Naive thymus-derived CD8-positive, alpha-beta T cell (primary cell): ENCODE measurements around the gene C9orf78. TPM values are rescaled to one million over a fixed set of nuclear protein-coding genes. Genes with fewer than 3 reads are reported as not detected.
"Not testable (repeated sequence)": the region's sequence is repeated elsewhere in the genome, so short reads cannot be mapped to it uniquely, and the experiment has no call there.

ENCODE experiments used
- ATAC-seq, 2 donors: fragments of 150-1000 bp; cut with Tn5 transposase in 1 of 2; sonication (Bioruptor Pico), chemical (Tn5 transposase) in 1 of 2; 1 replicate in 1 of 2; 2 replicates in 1 of 2; pipeline ENCODE4 v1.10.0; 2021; ENCODE audit warnings: mild to moderate bottlenecking in 2 of 2, moderate library complexity in 2 of 2
- POLR2A ChIA-PET: fragments of 350-600 bp; sonication (Branson Sonifier 250); formaldehyde crosslinking; loops from one replicate; lab custom pipeline; 2021; ENCODE audit warnings: antibody characterized with exemption; lab: Charles Lee
- DNase-seq, 10 donors: peaks; one replicate each; pipeline versions ENCODE4 v3.0.0 to v3.0.0-alpha.2; 2020 to 2022
- H3K27ac Mint-ChIP-seq, 10 donors: one replicate each; pipeline ENCODE4 v1.8.0; 2020 to 2022; ENCODE audit warnings: mild to moderate bottlenecking in 10 of 10, mixed read lengths in 10 of 10, moderate library complexity in 4 of 10, inconsistent platforms in 1 of 10
- H3K27me3 Mint-ChIP-seq, 5 donors: one replicate each; pipeline ENCODE4 v1.8.0; 2021 to 2022; ENCODE audit warnings: mixed read lengths in 5 of 5
- H3K36me3 Mint-ChIP-seq, 3 donors: one replicate each; pipeline ENCODE4 v1.8.0; 2020 to 2022; ENCODE audit warnings: mixed read lengths in 3 of 3, mild to moderate bottlenecking in 2 of 3, inconsistent platforms in 1 of 3
- H3K4me1 Mint-ChIP-seq, 4 donors: one replicate each; pipeline ENCODE4 v1.8.0; 2021 to 2022; ENCODE audit warnings: mixed read lengths in 4 of 4
- H3K4me3 Mint-ChIP-seq, 10 donors: one replicate each; pipeline ENCODE4 v1.8.0; 2020 to 2022; ENCODE audit warnings: mild to moderate bottlenecking in 10 of 10, mixed read lengths in 10 of 10, moderate library complexity in 6 of 10, inconsistent platforms in 1 of 10
- H3K9me3 Mint-ChIP-seq, 9 donors: one replicate each; pipeline ENCODE4 v1.8.0; 2020 to 2022; ENCODE audit warnings: mixed read lengths in 9 of 9, mild to moderate bottlenecking in 3 of 9, inconsistent platforms in 1 of 9, moderate library complexity in 1 of 9
- polyA plus RNA-seq, 3 donors: library from polyadenylated mRNA; unstranded; fragments of 300-500 nt; fragmentation: Illumina TruSeq; gene quantifications; one replicate each; pipeline ENCODE4 v1.2.3, GENCODE V29; 2021
- total RNA-seq, 8 experiments: library from RNA in 2 of 8; stranded (reverse) in 2 of 8; gene quantifications; one replicate each; pipeline ENCODE4 v1.2.3 and lab custom pipeline; 2021 to 2026

Gene C9orf78
- total and polyA plus RNA-seq, 5 experiments from 2014 or later = 98.7 to 242 (median 191) TPM

GRCh38 chr9:129802833-129803675 lies 32.0 kb downstream of the C9orf78 start, which contains the start of gene TOR1B:
Gene TOR1B (plus strand): TSS chr9:129803184. CDS start chr9:129803213, 29 bp downstream.
- peaks cover 4 to 26% (median 7%) of the 10 kb centered on the region in 3 donors for H3K36me3 Mint-ChIP-seq
- H3K4me1 Mint-ChIP-seq = peaks cover 6 to 37% (median 27%) of the 10 kb centered on the region in 4 donors
- ATAC-seq (peak; percentile 90 to 94), DNase-seq (peak; percentile 92 to 98 (median 96))
- POLR2A ChIA-PET = interaction anchor here (0.5 to 2.9 kb wide), 18 partner anchors 16 to 1822 kb away, joined by 3 to 7 read pairs (median 4); partner anchors contain the start of genes C9orf78 and TOR1A
- no peaks in the 10 kb centered on the region for H3K27me3 Mint-ChIP-seq
- no peaks in the 10 kb centered on the region for H3K9me3 Mint-ChIP-seq
- H3K27ac Mint-ChIP-seq = peak within 1 kb of the TSS; percentile 91 to 98 (median 96)
- peak within 1 kb of the TSS; percentile 86 to 96 (median 92) for H3K4me3 Mint-ChIP-seq

- peaks cover 0 to 10% (median 0%) of the 10 kb centered on the region in 3 donors for H3K36me3 Mint-ChIP-seq
- H3K27me3 Mint-ChIP-seq = no peaks in the 10 kb centered on the region
- H3K27ac Mint-ChIP-seq = peak overlapping the region in 8 of 10 donors; percentile 13 to 79 (median 54)
- no peaks in the 10 kb centered on the region for H3K9me3 Mint-ChIP-seq
- DNase-seq = no peak
- ATAC-seq = no peak
- POLR2A ChIA-PET = interaction anchor here (0.6 to 2.9 kb wide), 3 partner anchors 33 to 972 kb away, joined by 3 to 7 read pairs (median 7); partner anchors contain the start of genes C9orf78, SPOUT1 and USP20
- H3K4me3 Mint-ChIP-seq = peak overlapping the region in 9 of 10 donors; percentile 45 to 95 (median 69)
- H3K4me1 Mint-ChIP-seq = peaks cover 6 to 29% (median 23%) of the 10 kb centered on the region in 4 donors
These were observed 33.6 kb downstream of the C9orf78 start for GRCh38 chr9:129801504-129801903.

- POLR2A ChIA-PET = no interaction called here
- ATAC-seq (no peak), DNase-seq (no peak)
- Mint-ChIP-seq H3K27me3 (no peaks in the 10 kb centered on the region), H3K9me3 (no peaks in the 10 kb centered on the region), H3K27ac (no peak overlapping the region), H3K4me1 (peaks cover 4 to 9% (median 6%) of the 10 kb centered on the region in 4 donors), H3K4me3 (no peak overlapping the region), H3K36me3 (no peaks in the 10 kb centered on the region)
These were observed 36.1 kb downstream of the C9orf78 start for GRCh38 chr9:129798973-129799372.

- not testable (repeated sequence) for H3K27me3 Mint-ChIP-seq, H3K36me3 Mint-ChIP-seq, DNase-seq, ATAC-seq, H3K4me1 Mint-ChIP-seq, H3K27ac Mint-ChIP-seq, H3K9me3 Mint-ChIP-seq, H3K4me3 Mint-ChIP-seq
- POLR2A ChIA-PET = interaction anchor here (0.6 kb wide), 2 partner anchors 152 to 195 kb away, joined by 3 read pairs; no protein-coding TSS in a partner anchor
These were observed 39.0 kb downstream of the C9orf78 start for GRCh38 chr9:129796029-129796428.

GRCh38 chr9:129794549-129794948 lies 40.5 kb downstream of the C9orf78 start:
- Mint-ChIP-seq H3K36me3 (no peaks in the 10 kb centered on the region), H3K4me3 (no peak overlapping the region), H3K27me3 (peaks cover 0 to 4% (median 0%) of the 10 kb centered on the region in 5 donors), H3K9me3 (no peaks in the 10 kb centered on the region), H3K27ac (no peak overlapping the region), H3K4me1 (peaks cover 2 to 8% (median 6%) of the 10 kb centered on the region in 4 donors)
- POLR2A ChIA-PET = interaction anchor here (0.6 kb wide), 1 partner anchor 1705 kb away, joined by 3 read pairs; no protein-coding TSS in a partner anchor
- ATAC-seq (no peak), DNase-seq (no peak)

GRCh38 chr9:129786481-129786880 lies 48.6 kb downstream of the C9orf78 start:
- Mint-ChIP-seq H3K27ac (no peak overlapping the region), H3K9me3 (no peaks in the 10 kb centered on the region), H3K4me1 (peaks cover 5 to 12% (median 11%) of the 10 kb centered on the region in 4 donors), H3K27me3 (peaks cover 0 to 12% (median 2%) of the 10 kb centered on the region in 5 donors), H3K36me3 (no peaks in the 10 kb centered on the region), H3K4me3 (no peak overlapping the region)
- DNase-seq (no peak), ATAC-seq (no peak)
- POLR2A ChIA-PET = no interaction called here

- H3K36me3 Mint-ChIP-seq = no peaks in the 10 kb centered on the region
- no peak for ATAC-seq
- H3K9me3 Mint-ChIP-seq = no peaks in the 10 kb centered on the region
- no peak overlapping the region for H3K27ac Mint-ChIP-seq
- H3K27me3 Mint-ChIP-seq = peaks cover 0 to 12% (median 2%) of the 10 kb centered on the region in 5 donors
- H3K4me1 Mint-ChIP-seq = peaks cover 5 to 12% (median 11%) of the 10 kb centered on the region in 4 donors
- POLR2A ChIA-PET = no interaction called here
- no peak overlapping the region for H3K4me3 Mint-ChIP-seq
- no peak for DNase-seq
These were observed 49.2 kb downstream of the C9orf78 start for GRCh38 chr9:129785866-129786265.

- H3K36me3 Mint-ChIP-seq, DNase-seq, H3K9me3 Mint-ChIP-seq, H3K4me3 Mint-ChIP-seq, H3K4me1 Mint-ChIP-seq, H3K27me3 Mint-ChIP-seq, ATAC-seq, H3K27ac Mint-ChIP-seq: not testable (repeated sequence)
- POLR2A ChIA-PET = interaction anchor here (0.6 kb wide), 1 partner anchor 53 kb away, joined by 4 read pairs; no protein-coding TSS in a partner anchor
These were observed 50.1 kb downstream of the C9orf78 start for GRCh38 chr9:129784970-129785369.

- peaks cover 0 to 11% (median 5%) of the 10 kb centered on the region in 5 donors for H3K27me3 Mint-ChIP-seq
- POLR2A ChIA-PET = interaction anchor here (0.7 to 1.0 kb wide), 3 partner anchors 46 to 181 kb away, joined by 3 to 8 read pairs (median 6); no protein-coding TSS in a partner anchor
- H3K27ac Mint-ChIP-seq = peak overlapping the region in 2 of 10 donors; percentile 5 to 28
- H3K4me1 Mint-ChIP-seq = peaks cover 3 to 7% (median 4%) of the 10 kb centered on the region in 4 donors
- ATAC-seq (peak; percentile 97 to 100), DNase-seq (peak; percentile 40 to 84 (median 76))
- H3K4me3 Mint-ChIP-seq = no peak overlapping the region
- no peaks in the 10 kb centered on the region for H3K36me3 Mint-ChIP-seq
- H3K9me3 Mint-ChIP-seq = no peaks in the 10 kb centered on the region
These were observed 51.3 kb downstream of the C9orf78 start for GRCh38 chr9:129783516-129784361.

GRCh38 chr9:129781981-129782380 lies 53.1 kb downstream of the C9orf78 start:
- H3K4me3 Mint-ChIP-seq = no peak overlapping the region
- peaks cover 0 to 24% (median 10%) of the 10 kb centered on the region in 5 donors for H3K27me3 Mint-ChIP-seq
- H3K36me3 Mint-ChIP-seq = no peaks in the 10 kb centered on the region
- H3K9me3 Mint-ChIP-seq = no peaks in the 10 kb centered on the region
- H3K27ac Mint-ChIP-seq = no peak overlapping the region
- H3K4me1 Mint-ChIP-seq = peaks cover 9 to 17% (median 13%) of the 10 kb centered on the region in 4 donors
- POLR2A ChIA-PET = no interaction called here
- ATAC-seq = no peak
- DNase-seq = no peak

- Mint-ChIP-seq H3K9me3 (no peaks in the 10 kb centered on the region), H3K4me1 (peaks cover 9 to 21% (median 18%) of the 10 kb centered on the region in 4 donors), H3K36me3 (no peaks in the 10 kb centered on the region), H3K27me3 (peaks cover 0 to 26% (median 9%) of the 10 kb centered on the region in 5 donors), H3K4me3 (no peak overlapping the region), H3K27ac (peak overlapping the region in 1 of 10 donors; percentile 75)
- POLR2A ChIA-PET = interaction anchor here (0.7 kb wide), 2 partner anchors 156 to 636 kb away, joined by 3 read pairs; no protein-coding TSS in a partner anchor
- no peak for ATAC-seq
- DNase-seq = no peak
These were observed 53.9 kb downstream of the C9orf78 start for GRCh38 chr9:129781131-129781530.
